ENCODE measurements around the gene CNTN4.
"Not testable (repeated sequence)": the region's sequence is repeated elsewhere in the genome, so short reads cannot be mapped to it uniquely, and the experiment has no call there.

The CNTN4 gene

GRCh38 chr3:2870724-2871333 is 772.2 kb downstream of the CNTN4 start:
- ATAC-seq: no peak

GRCh38 chr3:2872884-2873283 is 774.2 kb downstream of the CNTN4 start:
- no peak for ATAC-seq

- ATAC-seq: no peak
Observed at GRCh38 chr3:2873986-2874385, 775.3 kb downstream of the CNTN4 start.

- ATAC-seq: no peak
Observed at GRCh38 chr3:2875699-2876098, 777.0 kb downstream of the CNTN4 start.

GRCh38 chr3:2876362-2876761 is 777.7 kb downstream of the CNTN4 start:
- ATAC-seq: no peak

- ATAC-seq: no peak
Observed at GRCh38 chr3:2879023-2879422, 780.4 kb downstream of the CNTN4 start.

GRCh38 chr3:2879587-2879986 is 780.9 kb downstream of the CNTN4 start:
- no peak for ATAC-seq

GRCh38 chr3:2880218-2880756 is 781.6 kb downstream of the CNTN4 start:
- no peak for ATAC-seq

GRCh38 chr3:2883283-2883682 is 784.6 kb downstream of the CNTN4 start:
- ATAC-seq: no peak

GRCh38 chr3:2888592-2888991 is 789.9 kb downstream of the CNTN4 start:
- ATAC-seq: no peak

- ATAC-seq: no peak
Observed at GRCh38 chr3:2889736-2890135, 791.1 kb downstream of the CNTN4 start.

GRCh38 chr3:2896308-2896939 is 797.8 kb downstream of the CNTN4 start:
- ATAC-seq: no peak

GRCh38 chr3:2897821-2898220 is 799.2 kb downstream of the CNTN4 start:
- ATAC-seq: no peak

- ATAC-seq: no peak
Observed at GRCh38 chr3:2898591-2899353, 800.1 kb downstream of the CNTN4 start.

GRCh38 chr3:2904054-2904453 is 805.4 kb downstream of the CNTN4 start:
- ATAC-seq: no peak

- ATAC-seq: no peak
Observed at GRCh38 chr3:2908693-2909351, 810.2 kb downstream of the CNTN4 start.

GRCh38 chr3:2910997-2911396 is 812.3 kb downstream of the CNTN4 start:
- ATAC-seq: no peak

GRCh38 chr3:2915826-2916225 is 817.2 kb downstream of the CNTN4 start:
- no peak for ATAC-seq

GRCh38 chr3:2916640-2917039 is 818.0 kb downstream of the CNTN4 start:
- ATAC-seq: not testable (repeated sequence)

GRCh38 chr3:2920103-2920502 is 821.4 kb downstream of the CNTN4 start:
- ATAC-seq: no peak

GRCh38 chr3:2921452-2921851 is 822.8 kb downstream of the CNTN4 start:
- no peak for ATAC-seq

- peak in 1 of 2 donors; percentile 41 for ATAC-seq
Observed at GRCh38 chr3:2921903-2922302, 823.2 kb downstream of the CNTN4 start.

GRCh38 chr3:2923390-2923789 is 824.7 kb downstream of the CNTN4 start:
- no peak for ATAC-seq

Data from activated CD4-positive, CD25-positive, alpha-beta regulatory T cell treated with anti-CD3 and anti-CD28 coated beads, Interleukin-2, amount 50 U/mL, for 24 hours (primary cell).